GM12865 (cell line): ENCODE results near the gene RAPGEF2.
"Not testable (repeated sequence)": the region's sequence is repeated elsewhere in the genome, so short reads cannot be mapped to it uniquely, and the experiment has no call there.

Experiments used
- DNase-seq: peaks from one replicate; pipeline ENCODE4 v3.0.0; 2010; ENCODE audit warnings: low read depth
- H3K4me3 ChIP-seq: 2 replicates; pipeline ENCODE4 v1.5.1; 2011; ENCODE audit warnings: mild to moderate bottlenecking, low read depth, low read length, control low read depth
- CTCF ChIP-seq: IDR thresholded peaks from 2 replicates; pipeline ENCODE4 v1.5.1; 2011; ENCODE audit warnings: low read length, control low read depth, low read depth, inconsistent platforms; ENCODE audit not compliant: insufficient read depth; ENCODE audit errors: missing control alignments

Gene RAPGEF2

GRCh38 chr4:159086606-159087005, 16.3 kb upstream of the RAPGEF2 start:
- no peak for DNase-seq
- H3K4me3 ChIP-seq, result no peak overlapping the region
- no peak for TF ChIP-seq CTCF

GRCh38 chr4:159090255-159090654, 12.6 kb upstream of the RAPGEF2 start:
- TF ChIP-seq CTCF, result no peak

GRCh38 chr4:159094156-159094555, 8.7 kb upstream of the RAPGEF2 start:
- not testable (repeated sequence) for DNase-seq, H3K4me3 ChIP-seq

More at GRCh38 chr4:159090255-159090654, 12.6 kb upstream of the RAPGEF2 start:
- no peak overlapping the region for H3K4me3 ChIP-seq
- no peak for DNase-seq

GRCh38 chr4:159096434-159096833, 6.4 kb upstream of the RAPGEF2 start:
- DNase-seq, result no peak
- no peak overlapping the region for H3K4me3 ChIP-seq
- TF ChIP-seq CTCF, result no peak

GRCh38 chr4:159097144-159097543, 5.7 kb upstream of the RAPGEF2 start:
- H3K4me3 ChIP-seq, result no peak overlapping the region

GRCh38 chr4:159097785-159098184, 5.1 kb upstream of the RAPGEF2 start:
- no peak overlapping the region for H3K4me3 ChIP-seq
- TF ChIP-seq CTCF, result no peak

More at GRCh38 chr4:159097144-159097543, 5.7 kb upstream of the RAPGEF2 start:
- no peak for TF ChIP-seq CTCF
- no peak for DNase-seq

GRCh38 chr4:159098482-159099127, 4.3 kb upstream of the RAPGEF2 start:
- H3K4me3 ChIP-seq, result no peak overlapping the region
- no peak for TF ChIP-seq CTCF
- no peak for DNase-seq

More at GRCh38 chr4:159097785-159098184, 5.1 kb upstream of the RAPGEF2 start:
- DNase-seq, result no peak
